Endothelial cell (in vitro differentiated cells): ENCODE data around the gene PHACTR1. TPM values are rescaled to one million over a fixed set of nuclear protein-coding genes. Genes with fewer than 3 reads are reported as not detected.
A peak's percentile ranks its signal among the peaks of the same experiment; 100 is the strongest.

Source experiments
- DNase-seq: peaks from one replicate; pipeline ENCODE4 v3.0.0; 2021; ENCODE audit warnings: low spot score
- H3K27ac Mint-ChIP-seq: one replicate; pipeline ENCODE4 v1.8.0; 2021; ENCODE audit warnings: mixed read lengths, inconsistent platforms; ENCODE audit not compliant: unreplicated experiment
- H3K27me3 Mint-ChIP-seq: one replicate; pipeline ENCODE4 v1.8.0; 2021; ENCODE audit warnings: mild to moderate bottlenecking, moderate library complexity, mixed read lengths, inconsistent platforms; ENCODE audit not compliant: unreplicated experiment
- H3K36me3 Mint-ChIP-seq: one replicate; pipeline ENCODE4 v1.8.0; 2021; ENCODE audit warnings: mild to moderate bottlenecking, low read depth, mixed read lengths, inconsistent platforms; ENCODE audit not compliant: unreplicated experiment
- H3K4me1 Mint-ChIP-seq: one replicate; pipeline ENCODE4 v1.8.0; 2021; ENCODE audit warnings: mild to moderate bottlenecking, mixed read lengths, inconsistent platforms; ENCODE audit not compliant: unreplicated experiment
- H3K4me3 Mint-ChIP-seq: one replicate; pipeline ENCODE4 v1.8.0; 2021; ENCODE audit warnings: mild to moderate bottlenecking, mixed read lengths, inconsistent platforms; ENCODE audit not compliant: unreplicated experiment
- H3K9me3 Mint-ChIP-seq: one replicate; pipeline ENCODE4 v1.8.0; 2021; ENCODE audit warnings: mixed read lengths, inconsistent platforms; ENCODE audit not compliant: unreplicated experiment
- CTCF ChIP-seq: fragments of 200-600 bp; sonication (generic); IDR thresholded peaks from one replicate; pipeline ENCODE4 v1.5.0; 2021; ENCODE audit warnings: antibody characterized with exemption; ENCODE audit not compliant: unreplicated experiment
- total RNA-seq: library from RNA; stranded (reverse); fragmentation: NEBNext Ultra II Directional; extraction: Animal tissue kit (Norgen Biotek cat#: 25700); gene quantifications from one replicate; pipeline ENCODE4 v1.2.1, GENCODE V29; 2021; ENCODE audit not compliant: unreplicated experiment

The PHACTR1 gene
- total RNA-seq, 1 donor from 2014 or later = 39.9 TPM

DNA sequence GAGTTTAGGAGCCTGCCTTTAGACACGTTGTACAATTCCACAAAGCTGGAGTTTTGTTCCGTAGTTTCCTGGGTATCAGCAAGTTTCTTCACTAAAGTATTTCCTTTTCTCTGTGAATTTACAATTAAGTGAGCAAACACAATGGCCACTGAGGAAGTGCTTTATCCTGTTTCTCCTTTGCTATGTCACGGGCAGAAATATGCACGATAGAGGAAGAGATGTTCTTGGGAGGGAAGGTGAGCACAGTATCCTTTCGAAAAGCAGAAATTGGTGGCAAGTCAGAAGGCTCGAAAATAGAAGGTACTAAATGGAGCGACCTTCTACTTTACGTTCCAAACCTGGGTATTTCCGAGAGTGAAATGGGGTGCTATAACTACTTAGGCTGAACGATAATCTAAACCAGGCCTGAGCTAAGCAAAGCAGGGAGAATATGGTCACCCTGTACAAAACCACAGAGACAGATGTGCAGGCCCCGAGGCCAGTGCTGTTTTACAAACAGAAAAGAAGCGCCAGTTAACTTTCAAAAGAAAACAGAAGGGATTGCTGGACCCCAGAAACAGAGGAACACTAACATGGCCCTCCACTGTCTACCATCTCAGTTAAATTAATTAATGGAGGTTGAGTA lies 352.1 kb downstream of the PHACTR1 start:
- Mint-ChIP-seq H3K36me3 (no peaks in the 10 kb centered on the region), H3K4me3 (no peak overlapping the region), H3K9me3 (no peaks in the 10 kb centered on the region), H3K27me3 (no peaks in the 10 kb centered on the region), H3K27ac (peak overlapping the region; percentile 89), H3K4me1 (peaks cover 37% of the 10 kb centered on the region)
- DNase-seq = peak; percentile 7
- TF ChIP-seq CTCF = no peak

DNA sequence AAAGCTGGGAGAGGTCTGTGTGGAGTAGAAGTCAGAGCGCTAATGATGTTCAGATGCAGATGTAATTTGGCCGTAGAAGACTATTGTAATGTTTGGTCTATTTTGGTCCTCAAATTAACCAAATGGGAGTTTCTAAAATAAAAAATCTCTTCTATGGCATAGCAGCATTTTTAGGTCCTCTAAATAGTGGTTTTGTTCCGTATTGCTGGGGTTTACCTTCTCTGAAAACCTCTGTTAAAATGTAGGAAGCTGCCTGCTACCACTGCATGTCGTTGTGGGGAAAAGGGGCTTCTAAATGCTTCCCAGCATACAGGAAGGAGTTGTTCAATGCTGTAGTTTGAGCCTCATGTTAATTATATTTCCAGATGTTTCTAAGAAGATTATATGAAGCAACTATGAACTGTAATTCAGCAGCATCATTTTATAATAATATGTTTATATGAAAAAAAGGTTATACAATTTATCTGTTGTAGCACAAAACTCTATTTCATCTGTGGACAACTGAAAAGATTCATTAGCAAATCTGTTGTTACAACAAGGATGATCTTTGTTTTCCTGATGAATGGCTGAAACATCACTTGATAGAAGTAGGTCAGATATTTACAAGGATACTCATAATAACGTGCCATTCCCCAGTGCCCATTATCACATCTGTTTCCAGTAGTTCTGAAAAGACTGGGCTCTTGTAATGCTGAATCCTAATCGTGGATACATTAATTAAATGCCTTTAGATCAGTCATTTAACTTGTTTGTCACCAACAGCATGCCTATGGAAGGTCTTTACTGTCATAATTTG lies 355.2 kb downstream of the PHACTR1 start:
- Mint-ChIP-seq H3K4me1 (peaks cover 44% of the 10 kb centered on the region), H3K36me3 (no peaks in the 10 kb centered on the region), H3K4me3 (no peak overlapping the region), H3K9me3 (no peaks in the 10 kb centered on the region), H3K27me3 (peaks cover 1% of the 10 kb centered on the region), H3K27ac (no peak overlapping the region)
- DNase-seq = no peak
- no peak for TF ChIP-seq CTCF

DNA sequence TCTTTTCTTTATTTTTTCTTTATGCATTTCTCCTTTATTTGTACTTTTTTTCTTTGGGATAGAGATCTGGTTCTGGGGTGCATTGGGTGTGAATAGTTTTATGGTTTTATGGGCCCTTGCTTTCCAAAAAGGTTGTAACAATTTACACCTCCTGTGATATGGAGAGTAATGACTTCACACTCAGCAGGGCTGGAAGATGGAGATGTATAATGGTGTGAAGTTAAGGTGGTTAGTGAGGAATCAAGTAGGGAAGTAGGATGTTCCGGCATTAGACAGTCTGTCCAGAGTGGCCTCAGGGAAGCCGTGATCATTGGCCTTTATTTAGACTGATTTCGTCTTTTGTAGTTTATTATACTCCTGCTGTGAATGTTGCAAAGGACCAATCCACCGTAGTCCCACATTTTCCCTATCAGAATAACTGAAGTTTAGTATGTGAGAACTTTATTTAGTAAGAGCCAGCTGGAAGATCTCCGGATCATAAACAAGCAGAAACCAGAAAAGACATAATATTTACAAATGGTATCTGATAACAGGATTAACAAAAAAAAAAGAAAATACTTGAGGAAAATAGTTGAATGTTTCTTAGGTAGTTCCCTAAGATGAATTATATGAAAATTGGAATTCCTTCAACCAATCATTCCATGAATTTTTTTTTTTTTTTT lies 356.2 kb downstream of the PHACTR1 start:
- DNase-seq = no peak
- Mint-ChIP-seq H3K27ac (no peak overlapping the region), H3K9me3 (no peaks in the 10 kb centered on the region), H3K36me3 (peaks cover 7% of the 10 kb centered on the region), H3K4me1 (peaks cover 33% of the 10 kb centered on the region), H3K4me3 (no peak overlapping the region), H3K27me3 (peaks cover 1% of the 10 kb centered on the region)
- TF ChIP-seq CTCF = no peak

- Mint-ChIP-seq H3K4me1 (peaks cover 18% of the 10 kb centered on the region), H3K27me3 (peaks cover 1% of the 10 kb centered on the region), H3K27ac (no peak overlapping the region), H3K9me3 (no peaks in the 10 kb centered on the region), H3K4me3 (no peak overlapping the region), H3K36me3 (peaks cover 7% of the 10 kb centered on the region)
- DNase-seq = no peak
- no peak for TF ChIP-seq CTCF
Measured at GRCh38 chr6:13074415-13075140, 358.0 kb downstream of the PHACTR1 start.
